Ovary (tissue), 9 donors: Measurements from ENCODE around the gene HIGD2B. TPM values are rescaled to one million over a fixed set of nuclear protein-coding genes. Genes with fewer than 3 reads are reported as not detected.
A peak's percentile ranks its signal among the peaks of the same experiment; 100 is the strongest.
"Not testable (repeated sequence)": the region's sequence is repeated elsewhere in the genome, so short reads cannot be mapped to it uniquely, and the experiment has no call there.

Source experiments
- DNase-seq, 5 donors: peaks; one replicate each; pipeline ENCODE4 v3.0.0-alpha.2; 2019 to 2020
- H3K27ac ChIP-seq, 2 donors: fragments of 200-600 bp; one replicate each; pipeline versions ENCODE4 v1.5.1 to v1.8.0; 2019 to 2022
- H3K27me3 ChIP-seq: fragments of 200-600 bp; one replicate; pipeline ENCODE4 v1.8.0; 2022
- H3K36me3 ChIP-seq: fragments of 200-600 bp; sonication (generic); one replicate; pipeline ENCODE4 v1.5.1; 2019
- H3K4me1 ChIP-seq: one replicate; pipeline ENCODE4 v1.8.1; 2013; ENCODE audit warnings: mild to moderate bottlenecking, moderate library complexity; ENCODE audit not compliant: insufficient read depth
- H3K4me3 ChIP-seq: fragments of 200-600 bp; sonication (generic); one replicate; pipeline ENCODE4 v1.5.1; 2017
- H3K9me3 ChIP-seq, 2 donors: fragments of 200-600 bp in 1 of 2; sonication (generic) in 1 of 2; one replicate each; pipeline versions ENCODE4 v1.5.1 to v1.8.1; 2013 to 2019; ENCODE audit warnings: mild to moderate bottlenecking in 1 of 2, moderate library complexity in 1 of 2
- CTCF ChIP-seq, 3 donors: fragments of 450-650 bp in 2 of 3; fragments of 200-600 bp in 1 of 3; IDR thresholded peaks; one replicate each; pipeline versions ENCODE4 v1.5.1 to v1.8.0; 2016 to 2022; ENCODE audit warnings: antibody characterized with exemption in 3 of 3, mild to moderate bottlenecking in 1 of 3
- EP300 ChIP-seq: sonication (generic); formaldehyde crosslinking; IDR thresholded peaks from one replicate; pipeline ENCODE4 v1.6.1; 2017; ENCODE audit warnings: antibody characterized with exemption
- POLR2A ChIP-seq: fragments of 450-650 bp; IDR thresholded peaks from one replicate; pipeline ENCODE4 v1.6.1; 2017; ENCODE audit warnings: antibody characterized with exemption, mild to moderate bottlenecking, moderate library complexity
- WGBS, 3 donors: extraction: QIAGEN DNeasy Blood & Tissue Kit in 1 of 3; methylation state at CpG; one replicate each; pipeline versions ENCODE4 v1.1.5 to v1.1.7; 2013 to 2017; 5-methylcytosine and 5-hydroxymethylcytosine counted together
- intact Hi-C, 4 donors: fragments of 100-400 bp; cut with DNase I; formaldehyde crosslinking; loops; one replicate each; pipeline versions ENCODE4 v1.11.0 to v1.15.1; 2022 to 2023
- polyA plus RNA-seq, 2 donors: library from polyadenylated mRNA; stranded (reverse); fragments of 200-250 nt in 1 of 2; fragments of 350-450 nt in 1 of 2; fragmentation: Illumina TruSeq in 1 of 2; extraction: RNeasy Lipid Tissue Mini Kit (QIAGEN cat#74804) in 1 of 2; gene quantifications; one replicate each; pipeline ENCODE4 v1.2.3, GENCODE V29; 2013 to 2014
- total RNA-seq, 7 donors: library from RNA; depleted of rRNA in 2 of 7; stranded (reverse); fragments of >200 nt in 2 of 7; fragmentation: NEBNext Ultra II Directional in 3 of 7; extraction: Animal tissue kit (Norgen Biotek cat#: 25700) in 3 of 7; gene quantifications; one replicate each; pipeline versions ENCODE4 v1.1.0 to v1.2.4, GENCODE V29; 2016 to 2023
- donor health status: DM: no; HTN: no; CAD: no; lungs with moderate emphysema.
- donor health status: DM: no; HTN: no; CAD: no.
- donor health status: Bipolar disorder and iron deficiency.
- donor health status: DM: yes; HTN: yes; CAD: no.
- donor health status: DM: no; HTN: no; CAD: no.
- donor health status: DM: yes; HTN: yes; CAD: no.

HIGD2B gene
- total and polyA plus RNA-seq, 9 donors = not detected

GRCh38 chr15:72725446-72725845, 39.5 kb upstream of the HIGD2B start:
- no peak overlapping the region for H3K4me3 ChIP-seq
- no peak overlapping the region for H3K27ac ChIP-seq
- no peaks in the 10 kb centered on the region for H3K36me3 ChIP-seq
- no peak for DNase-seq
- intact Hi-C loops = loop anchor here in 1 of 4 donors (10.0 kb wide), 1 partner anchor 59 kb away; the partner anchor contains the start of gene ADPGK
- 87 to 95% (median 93%) methylated on average over 3 of the region's 3 CpGs for WGBS, 3 donors
- H3K27me3 ChIP-seq = no peaks in the 10 kb centered on the region
- TF ChIP-seq CTCF (IDR thresholded peaks at IDR 0.05) (no peak), POLR2A (no peak), EP300 (no peak)
- H3K4me1 ChIP-seq = no peaks in the 10 kb centered on the region
- H3K9me3 ChIP-seq = no peaks in the 10 kb centered on the region

- WGBS, 3 donors = 53 to 73% (median 61%) methylated on average over 1 of the region's 1 CpG
- intact Hi-C loops = loop anchor here in 1 of 4 donors (10.0 kb wide), 1 partner anchor 61 kb away; the partner anchor contains the start of gene ADPGK
- H3K36me3 ChIP-seq = no peaks in the 10 kb centered on the region
- no peaks in the 10 kb centered on the region for H3K27me3 ChIP-seq
- no peak overlapping the region for H3K27ac ChIP-seq
- no peaks in the 10 kb centered on the region for H3K9me3 ChIP-seq
- H3K4me3 ChIP-seq = no peak overlapping the region
- no peaks in the 10 kb centered on the region for H3K4me1 ChIP-seq
- DNase-seq = no peak
- no peak for TF ChIP-seq POLR2A
- no peak for TF ChIP-seq CTCF (IDR thresholded peaks at IDR 0.05)
Observed at GRCh38 chr15:72724028-72724427, 38.0 kb upstream of the HIGD2B start.

GRCh38 chr15:72722071-72722696, 36.2 kb upstream of the HIGD2B start:
- whole genome bisulfite sequencing, 3 donors = 44 to 48% (median 45%) methylated on average over 3 of the region's 3 CpGs
- intact Hi-C loops = loop anchor here in 1 of 4 donors (10.0 kb wide), 1 partner anchor 63 kb away; the partner anchor contains the start of gene ADPGK
- no peaks in the 10 kb centered on the region for H3K4me1 ChIP-seq
- DNase-seq = peak; percentile 19 to 63 (median 51)
- no peaks in the 10 kb centered on the region for H3K9me3 ChIP-seq
- TF ChIP-seq CTCF (IDR thresholded peaks at IDR 0.05) (peak in 2 of 3 donors; percentile 23 to 31), POLR2A (no peak)
- no peaks in the 10 kb centered on the region for H3K36me3 ChIP-seq
- no peak overlapping the region for H3K4me3 ChIP-seq
- H3K27me3 ChIP-seq = no peaks in the 10 kb centered on the region
- no peak overlapping the region for H3K27ac ChIP-seq

- H3K4me3 ChIP-seq, H3K27me3 ChIP-seq, H3K36me3 ChIP-seq, intact Hi-C loops, H3K4me1 ChIP-seq, DNase-seq, H3K27ac ChIP-seq, H3K9me3 ChIP-seq: not testable (repeated sequence)
- WGBS, 3 donors = 75 to 81% (median 78%) methylated on average over 8 of the region's 8 CpGs
Observed at GRCh38 chr15:72708551-72709303, 22.7 kb upstream of the HIGD2B start.

GRCh38 chr15:72706266-72706665, 20.3 kb upstream of the HIGD2B start:
- no peak overlapping the region for H3K27ac ChIP-seq
- no peaks in the 10 kb centered on the region for H3K4me1 ChIP-seq
- H3K4me3 ChIP-seq = no peak overlapping the region
- intact Hi-C loops = no loop called here
- no peaks in the 10 kb centered on the region for H3K9me3 ChIP-seq
- no peak for TF ChIP-seq POLR2A
- no peak for TF ChIP-seq CTCF (IDR thresholded peaks at IDR 0.05)
- TF ChIP-seq EP300 = no peak
- 94 to 95% (median 95%) methylated on average over 11 of the region's 11 CpGs for WGBS, 3 donors
- no peaks in the 10 kb centered on the region for H3K27me3 ChIP-seq
- no peaks in the 10 kb centered on the region for H3K36me3 ChIP-seq
- DNase-seq = no peak
